CD4-positive, alpha-beta memory T cell (primary cell): Measurements from ENCODE around the gene SLCO1A2. TPM values are rescaled to one million over a fixed set of nuclear protein-coding genes. Genes with fewer than 3 reads are reported as not detected.

Source experiments
- CTCF ChIA-PET: fragments of 350-600 bp; sonication (Branson Sonifier 250); formaldehyde crosslinking; loops from one replicate; lab custom pipeline; 2021; ENCODE audit warnings: inconsistent platforms; ENCODE audit not compliant: partially characterized antibody; lab: Charles Lee
- POLR2A ChIA-PET: fragments of 350-600 bp; sonication (Branson Sonifier 250); formaldehyde crosslinking; loops from one replicate; lab custom pipeline; 2021; ENCODE audit not compliant: partially characterized antibody; lab: Charles Lee
- DNase-seq, 5 donors: peaks; one replicate each; pipeline versions ENCODE4 v3.0.0 to v3.0.0-alpha.2; 2020 to 2022; ENCODE audit warnings: mixed read lengths in 1 of 5
- H3K27ac ChIP-seq: one replicate; pipeline ENCODE4 v1.7.0; 2013; ENCODE audit warnings: low read depth, low read length
- H3K27me3 ChIP-seq: 2 replicates; pipeline ENCODE4 v1.7.0; 2013; ENCODE audit warnings: mild to moderate bottlenecking, low read length, moderate library complexity; ENCODE audit not compliant: insufficient read depth
- H3K36me3 ChIP-seq: 2 replicates; pipeline ENCODE4 v1.7.0; 2013; ENCODE audit warnings: mild to moderate bottlenecking, low read length, moderate library complexity; ENCODE audit not compliant: insufficient read depth
- H3K4me1 ChIP-seq: 2 replicates; pipeline ENCODE4 v1.7.0; 2013; ENCODE audit warnings: mild to moderate bottlenecking, low read length, moderate library complexity; ENCODE audit not compliant: insufficient read depth
- H3K4me3 ChIP-seq, 2 donors: one replicate each; pipeline ENCODE4 v1.7.0; 2013; ENCODE audit warnings: low read length in 2 of 2, mild to moderate bottlenecking in 1 of 2
- H3K9me3 ChIP-seq, 2 donors: one replicate each; pipeline ENCODE4 v1.7.0; 2013; ENCODE audit warnings: low read length in 2 of 2, control low read depth in 1 of 2; ENCODE audit not compliant: control insufficient read depth in 1 of 2
- H3K27ac Mint-ChIP-seq, 7 donors: one replicate each; pipeline ENCODE4 v1.8.0; 2020 to 2021; ENCODE audit warnings: mixed read lengths in 7 of 7, mild to moderate bottlenecking in 6 of 7, inconsistent platforms in 3 of 7, moderate library complexity in 3 of 7
- H3K27me3 Mint-ChIP-seq, 2 donors: one replicate each; pipeline ENCODE4 v1.8.0; 2020 to 2021; ENCODE audit warnings: mixed read lengths in 2 of 2
- H3K36me3 Mint-ChIP-seq, 2 donors: one replicate each; pipeline ENCODE4 v1.8.0; 2020 to 2021; ENCODE audit warnings: mixed read lengths in 2 of 2, inconsistent platforms in 1 of 2, mild to moderate bottlenecking in 1 of 2
- H3K4me1 Mint-ChIP-seq, 4 donors: one replicate each; pipeline ENCODE4 v1.8.0; 2020 to 2021; ENCODE audit warnings: mixed read lengths in 4 of 4, mild to moderate bottlenecking in 1 of 4
- H3K4me3 Mint-ChIP-seq, 8 donors: one replicate each; pipeline ENCODE4 v1.8.0; 2020 to 2021; ENCODE audit warnings: mixed read lengths in 8 of 8, mild to moderate bottlenecking in 7 of 8, moderate library complexity in 6 of 8, inconsistent platforms in 3 of 8
- H3K9me3 Mint-ChIP-seq, 8 donors: one replicate each; pipeline ENCODE4 v1.8.0; 2020 to 2021; ENCODE audit warnings: mixed read lengths in 8 of 8, mild to moderate bottlenecking in 5 of 8, inconsistent platforms in 3 of 8, moderate library complexity in 1 of 8
- intact Hi-C: fragments of 100-400 bp; cut with micrococcal nuclease; formaldehyde crosslinking; loops from one replicate; pipeline ENCODE4 v1.15.1; 2023
- polyA plus RNA-seq, 2 donors: library from polyadenylated mRNA; unstranded; fragments of 300-500 nt; fragmentation: Illumina TruSeq; gene quantifications; one replicate each; pipeline ENCODE4 v1.2.3, GENCODE V29; 2021
- total RNA-seq, 2 experiments: library from RNA; stranded (reverse); gene quantifications; one replicate each; pipeline ENCODE4 v1.2.3, GENCODE V29; 2021

The SLCO1A2 gene
- total and polyA plus RNA-seq, 4 experiments from 2014 or later, result not detected

DNA sequence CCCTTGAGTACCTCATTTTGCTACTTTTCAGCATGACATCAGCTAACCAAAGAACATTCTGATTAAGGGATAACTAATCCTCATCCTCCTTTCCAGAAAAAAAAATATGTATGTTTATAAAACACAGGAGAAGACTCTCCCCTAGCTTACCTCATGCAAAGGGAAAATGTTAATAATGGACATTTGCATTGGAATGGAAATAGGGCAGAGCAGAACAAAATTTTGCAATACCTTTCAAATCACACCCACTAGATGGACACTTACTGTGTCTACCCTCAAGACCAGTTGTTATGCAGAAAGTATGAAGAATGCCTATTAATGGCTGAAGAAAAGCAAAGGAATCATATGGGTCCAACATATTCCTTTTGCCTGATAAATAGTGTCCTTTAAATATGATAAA is 8.9 kb upstream of the SLCO1A2 start:
- no peak overlapping the region for H3K27ac Mint-ChIP-seq
- intact Hi-C loops, result no loop called here
- H3K27ac ChIP-seq, result no peak overlapping the region

DNA sequence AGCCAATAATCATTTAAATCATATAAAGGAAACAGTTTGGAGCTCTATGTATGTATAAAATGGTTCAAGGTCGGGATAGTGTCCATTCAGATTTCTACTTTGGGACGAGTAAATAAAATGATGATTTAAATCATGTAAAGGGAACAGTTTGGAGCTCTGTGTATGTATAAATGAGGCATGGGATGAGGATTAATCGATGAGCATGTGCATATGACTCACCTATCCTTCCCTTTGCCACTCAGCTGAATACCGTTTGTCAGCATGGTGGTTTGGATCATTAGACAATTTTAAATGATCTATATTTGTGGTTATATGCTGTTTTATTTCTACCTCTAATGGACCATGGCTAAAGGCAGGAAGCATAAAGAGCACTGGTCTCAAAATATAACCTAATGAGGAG is 7.1 kb upstream of the SLCO1A2 start:
- H3K4me3 ChIP-seq, result no peak overlapping the region
- H3K4me1 Mint-ChIP-seq, result peaks cover 0 to 2% (median under 1%) of the 10 kb centered on the region in 4 donors
- ChIA-PET CTCF (no interaction called here), POLR2A (no interaction called here)
- H3K4me3 Mint-ChIP-seq, result no peak overlapping the region
- H3K27me3 ChIP-seq, result no peaks in the 10 kb centered on the region
- no peak overlapping the region for H3K27ac ChIP-seq
- DNase-seq, result no peak
- H3K9me3 Mint-ChIP-seq, result no peaks in the 10 kb centered on the region
- H3K4me1 ChIP-seq, result no peaks in the 10 kb centered on the region
- intact Hi-C loops, result no loop called here
- H3K27ac Mint-ChIP-seq, result no peak overlapping the region
- no peaks in the 10 kb centered on the region for H3K27me3 Mint-ChIP-seq
- H3K36me3 Mint-ChIP-seq, result no peaks in the 10 kb centered on the region
- no peaks in the 10 kb centered on the region for H3K9me3 ChIP-seq
- no peaks in the 10 kb centered on the region for H3K36me3 ChIP-seq

More for the DNA sequence above, 8.9 kb upstream of the SLCO1A2 start:
- H3K36me3 Mint-ChIP-seq, result no peaks in the 10 kb centered on the region
- Histone ChIP-seq H3K27me3 (no peaks in the 10 kb centered on the region), H3K4me1 (no peaks in the 10 kb centered on the region), H3K36me3 (no peaks in the 10 kb centered on the region), H3K4me3 (no peak overlapping the region), H3K9me3 (no peaks in the 10 kb centered on the region)
- no peaks in the 10 kb centered on the region for H3K27me3 Mint-ChIP-seq
- ChIA-PET CTCF (no interaction called here), POLR2A (no interaction called here)
- no peaks in the 10 kb centered on the region for H3K9me3 Mint-ChIP-seq
- peaks cover 0 to 2% (median under 1%) of the 10 kb centered on the region in 4 donors for H3K4me1 Mint-ChIP-seq
- H3K4me3 Mint-ChIP-seq, result no peak overlapping the region
- no peak for DNase-seq

DNA sequence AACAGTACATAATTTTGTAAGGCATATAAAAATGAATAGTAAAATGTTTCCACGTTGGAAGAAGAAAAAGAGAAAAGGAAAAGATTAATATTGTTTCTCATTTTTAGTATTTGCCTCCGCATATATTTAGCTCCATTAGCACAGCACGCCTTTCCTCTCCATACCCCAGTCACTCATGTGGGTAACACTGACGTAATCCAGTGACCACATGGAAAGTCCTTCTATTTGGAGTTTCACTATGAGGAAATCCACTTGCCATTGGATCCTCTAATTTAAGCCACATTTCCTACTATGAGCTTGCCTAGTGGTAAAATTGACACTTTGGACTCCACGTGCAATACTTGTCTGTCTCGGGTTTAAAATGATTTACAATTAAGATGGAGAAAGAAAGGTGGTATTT is 5.7 kb upstream of the SLCO1A2 start:
- Histone ChIP-seq H3K4me3 (no peak overlapping the region), H3K27ac (no peak overlapping the region), H3K36me3 (no peaks in the 10 kb centered on the region), H3K27me3 (no peaks in the 10 kb centered on the region), H3K4me1 (no peaks in the 10 kb centered on the region), H3K9me3 (no peaks in the 10 kb centered on the region)
- Mint-ChIP-seq H3K27me3 (peaks cover 0 to 1% of the 10 kb centered on the region in 2 donors), H3K4me1 (peaks cover 0 to 2% (median under 1%) of the 10 kb centered on the region in 4 donors), H3K9me3 (no peaks in the 10 kb centered on the region), H3K36me3 (no peaks in the 10 kb centered on the region), H3K4me3 (no peak overlapping the region), H3K27ac (no peak overlapping the region)
- DNase-seq, result no peak
- CTCF ChIA-PET, result no interaction called here
- intact Hi-C loops, result no loop called here
- POLR2A ChIA-PET, result no interaction called here

DNA sequence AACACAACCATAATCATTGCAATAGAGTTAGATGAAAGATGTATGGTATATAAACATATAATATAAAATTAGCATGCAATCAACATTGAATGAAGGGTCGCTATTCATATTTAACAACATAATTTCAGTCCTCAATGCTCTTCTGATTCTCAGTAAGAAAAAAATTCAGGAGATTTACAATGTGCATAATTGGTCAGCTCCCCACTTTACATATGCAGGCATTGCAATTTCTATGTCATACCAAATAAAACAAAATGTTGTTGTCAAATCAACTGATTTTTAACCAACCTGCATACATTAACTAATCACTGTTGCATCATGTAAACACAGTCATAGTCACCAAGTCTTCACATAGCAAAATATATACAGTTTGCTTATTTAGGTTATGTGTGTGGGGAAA is 5.2 kb upstream of the SLCO1A2 start:
- H3K9me3 ChIP-seq, result no peaks in the 10 kb centered on the region
- H3K27me3 ChIP-seq, result no peaks in the 10 kb centered on the region
- DNase-seq, result no peak
- Mint-ChIP-seq H3K4me3 (no peak overlapping the region), H3K9me3 (no peaks in the 10 kb centered on the region), H3K4me1 (peaks cover 0 to 2% (median under 1%) of the 10 kb centered on the region in 4 donors), H3K36me3 (no peaks in the 10 kb centered on the region), H3K27me3 (peaks cover 0 to 1% of the 10 kb centered on the region in 2 donors), H3K27ac (no peak overlapping the region)
- H3K4me1 ChIP-seq, result no peaks in the 10 kb centered on the region
- ChIA-PET POLR2A (no interaction called here), CTCF (no interaction called here)
- no peaks in the 10 kb centered on the region for H3K36me3 ChIP-seq
- no peak overlapping the region for H3K27ac ChIP-seq
- intact Hi-C loops, result no loop called here
- no peak overlapping the region for H3K4me3 ChIP-seq

DNA sequence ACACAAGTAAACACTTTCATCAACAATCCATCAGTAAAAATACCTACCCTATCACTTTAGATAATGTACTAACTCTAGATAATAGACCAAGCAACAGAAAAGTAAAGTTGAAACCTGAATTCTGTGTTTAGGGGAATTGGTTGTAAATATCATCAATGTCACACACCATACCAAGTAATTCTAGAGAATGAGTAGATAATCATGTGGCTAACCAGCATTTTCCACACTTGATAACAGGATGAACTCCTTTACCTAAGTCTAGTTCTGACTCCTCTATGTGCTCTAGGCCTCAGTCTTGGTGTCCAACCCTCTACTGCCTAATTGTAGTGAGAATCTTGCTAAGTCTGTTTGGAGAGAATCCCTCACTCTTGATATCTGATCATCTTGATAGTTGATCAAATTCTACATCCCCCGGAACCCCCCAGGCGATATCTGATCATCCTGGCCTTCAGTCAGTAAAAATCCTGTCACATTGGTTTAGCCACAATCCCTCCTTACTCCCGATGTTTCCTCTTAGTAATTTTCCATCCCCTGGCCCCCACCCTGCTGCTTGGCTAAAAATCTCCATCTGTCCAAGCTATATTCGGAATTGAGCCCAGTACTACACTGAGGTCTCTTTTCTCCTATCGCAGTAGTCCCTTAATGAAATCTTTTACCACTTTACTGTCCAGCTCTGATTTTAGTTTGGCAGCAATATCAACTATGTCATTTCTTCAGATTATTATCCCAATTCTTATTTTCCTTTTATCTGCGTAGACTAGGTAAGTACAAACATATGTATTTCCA is 3.4 kb upstream of the SLCO1A2 start:
- H3K27me3 Mint-ChIP-seq, result peaks cover 0 to 1% of the 10 kb centered on the region in 2 donors
- Histone ChIP-seq H3K36me3 (no peaks in the 10 kb centered on the region), H3K4me1 (no peaks in the 10 kb centered on the region), H3K27ac (no peak overlapping the region), H3K4me3 (no peak overlapping the region), H3K27me3 (no peaks in the 10 kb centered on the region), H3K9me3 (no peaks in the 10 kb centered on the region)
- CTCF ChIA-PET, result no interaction called here
- no peak overlapping the region for H3K27ac Mint-ChIP-seq
- no peak for DNase-seq
- intact Hi-C loops, result no loop called here
- H3K4me1 Mint-ChIP-seq, result peaks cover 0 to 2% (median under 1%) of the 10 kb centered on the region in 4 donors
- H3K4me3 Mint-ChIP-seq, result no peak overlapping the region
- POLR2A ChIA-PET, result no interaction called here
- H3K9me3 Mint-ChIP-seq, result no peaks in the 10 kb centered on the region
- H3K36me3 Mint-ChIP-seq, result no peaks in the 10 kb centered on the region

DNA sequence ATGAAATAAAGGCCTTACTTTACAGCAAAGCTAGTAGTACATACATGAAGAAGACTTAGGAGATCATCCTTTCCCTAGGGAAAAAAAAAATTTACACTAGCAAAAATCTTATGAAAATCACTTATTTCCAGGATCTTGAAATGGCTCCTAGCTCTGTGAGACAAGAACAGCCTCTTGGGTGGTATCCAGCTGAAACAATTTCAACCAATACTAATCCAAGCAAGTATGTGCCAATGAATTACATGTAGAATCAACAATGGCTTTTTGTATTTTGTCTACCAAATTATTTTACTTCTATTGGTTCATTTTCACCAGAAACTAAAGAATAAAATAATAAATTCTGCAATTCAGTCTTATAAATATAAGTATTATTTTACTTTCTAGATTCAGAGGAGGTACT is 2.7 kb upstream of the SLCO1A2 start:
- Histone ChIP-seq H3K36me3 (no peaks in the 10 kb centered on the region), H3K27me3 (no peaks in the 10 kb centered on the region), H3K4me1 (no peaks in the 10 kb centered on the region), H3K9me3 (no peaks in the 10 kb centered on the region), H3K4me3 (no peak overlapping the region), H3K27ac (no peak overlapping the region)
- POLR2A ChIA-PET, result no interaction called here
- no peak overlapping the region for H3K27ac Mint-ChIP-seq
- H3K4me1 Mint-ChIP-seq, result peaks cover 0 to 2% (median under 1%) of the 10 kb centered on the region in 4 donors
- no peaks in the 10 kb centered on the region for H3K9me3 Mint-ChIP-seq
- no peak overlapping the region for H3K4me3 Mint-ChIP-seq
- no peak for DNase-seq
- H3K36me3 Mint-ChIP-seq, result no peaks in the 10 kb centered on the region
- intact Hi-C loops, result no loop called here
- peaks cover 0 to 1% of the 10 kb centered on the region in 2 donors for H3K27me3 Mint-ChIP-seq
- CTCF ChIA-PET, result no interaction called here

DNA sequence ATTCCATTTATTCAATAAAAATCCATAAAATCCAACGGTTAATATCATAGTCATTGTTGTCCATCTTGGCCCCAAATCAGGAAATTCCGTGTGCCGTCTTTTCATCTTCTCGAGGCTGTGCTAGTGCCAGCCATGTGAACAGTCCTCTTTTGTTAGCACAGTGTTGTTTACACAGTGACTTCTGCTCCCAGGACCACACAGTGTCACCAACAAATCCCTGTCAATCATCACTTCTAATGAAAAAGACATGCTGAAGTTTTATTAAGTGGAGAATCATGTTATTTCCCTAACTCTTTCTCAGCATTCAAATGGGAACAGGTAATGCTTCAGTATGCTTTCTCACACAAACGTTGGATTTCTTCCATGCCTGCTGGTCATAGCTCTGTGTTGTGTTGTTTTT is 1.9 kb upstream of the SLCO1A2 start:
- H3K9me3 Mint-ChIP-seq, result peaks cover 0 to 4% (median 0%) of the 10 kb centered on the region in 8 donors
- H3K27me3 Mint-ChIP-seq, result peaks cover 0 to 5% of the 10 kb centered on the region in 2 donors
- ChIA-PET CTCF (no interaction called here), POLR2A (no interaction called here)
- Histone ChIP-seq H3K9me3 (no peaks in the 10 kb centered on the region), H3K4me1 (no peaks in the 10 kb centered on the region), H3K27ac (no peak overlapping the region), H3K27me3 (no peaks in the 10 kb centered on the region), H3K4me3 (no peak overlapping the region), H3K36me3 (no peaks in the 10 kb centered on the region)
- H3K27ac Mint-ChIP-seq, result no peak overlapping the region
- peaks cover 0 to 2% (median under 1%) of the 10 kb centered on the region in 4 donors for H3K4me1 Mint-ChIP-seq
- intact Hi-C loops, result no loop called here
- no peak for DNase-seq
- H3K4me3 Mint-ChIP-seq, result no peak overlapping the region
- H3K36me3 Mint-ChIP-seq, result no peaks in the 10 kb centered on the region
